GM23248 (cell line): ENCODE data around the gene ZBTB32.

Experiments
- EZH2 ChIP-seq: fragments of 200-600 bp; sonication (generic); IDR thresholded peaks from 2 replicates; pipeline ENCODE4 v1.6.1; 2018; ENCODE audit warnings: antibody characterized with exemption, mild to moderate bottlenecking; ENCODE audit not compliant: insufficient read depth, poor library complexity, severe bottlenecking
- EZH2phosphoT487 ChIP-seq: fragments of 200-600 bp; sonication (generic); IDR thresholded peaks from 2 replicates; pipeline ENCODE4 v1.6.1; 2018; ENCODE audit warnings: antibody characterized with exemption, moderate library complexity, mild to moderate bottlenecking, low read depth; ENCODE audit not compliant: insufficient read depth

- no peak for TF ChIP-seq EZH2
- no peak for TF ChIP-seq EZH2phosphoT487
These were observed 44.0 kb downstream of the ZBTB32 start, which contains the start of gene LIN37 for GRCh38 chr19:35748106-35749020.
